Measurements from ENCODE around the gene SLC40A1. TPM values are rescaled to one million over a fixed set of nuclear protein-coding genes. Genes with fewer than 3 reads are reported as not detected.
A peak's percentile ranks its signal among the peaks of the same experiment; 100 is the strongest.

SLC40A1 gene
- total and polyA plus RNA-seq, 2 of the 13 experiments (the other 11 are each of a cell fraction or from before 2014, with no cell fraction given): 10.6 to 24.9 TPM

GRCh38 chr2:189521699-189522434 lies 58.7 kb downstream of the SLC40A1 start (continued):
- TF ChIP-seq SMAD1 (CRISPR knock-in tag; IDR thresholded peaks at IDR 0.05; ENCODE audit: borderline replicate concordance, low read depth) (no peak), SOX13 (IDR thresholded peaks at IDR 0.05) (no peak), SOX13 (CRISPR knock-in tag; conservative IDR thresholded peaks at IDR 0.05 in 1 of 2, IDR thresholded peaks at IDR 0.05 in 1 of 2) (peak in 1 of 2 experiments; percentile 28; a peak in 1 of 4 replicates), PHF5A (CRISPR knock-in tag; IDR thresholded peaks at IDR 0.05; ENCODE audit: low read depth, unreplicated experiment) (no peak), ARID5B (CRISPR knock-in tag; IDR thresholded peaks at IDR 0.05) (peak; percentile 81), ZMAT3 (CRISPR knock-in tag; conservative IDR thresholded peaks at IDR 0.05) (no peak), CAMTA2 (CRISPR knock-in tag; IDR thresholded peaks at IDR 0.05; ENCODE audit: borderline replicate concordance) (no peak), RERE (CRISPR knock-in tag; IDR thresholded peaks at IDR 0.05; ENCODE audit: low read depth) (peak; percentile 47; the same call in 1 of the 2 replicates), ZKSCAN5 (CRISPR knock-in tag; IDR thresholded peaks at IDR 0.05) (no peak), ZNF704 (CRISPR knock-in tag; IDR thresholded peaks at IDR 0.05; ENCODE audit: borderline replicate concordance) (no peak), SIX4 (CRISPR knock-in tag; IDR thresholded peaks at IDR 0.05) (peak; percentile 97), KLF16 (CRISPR knock-in tag; IDR thresholded peaks at IDR 0.05) (0 out of 4 replicates have a peak, but pooled peaks of 1 of the 2 experiments have one; percentile 28), HOXA9 (CRISPR knock-in tag; IDR thresholded peaks at IDR 0.05; ENCODE audit: borderline replicate concordance) (no peak), ZNF629 (CRISPR knock-in tag; conservative IDR thresholded peaks at IDR 0.05) (no peak), SRY (CRISPR knock-in tag; IDR thresholded peaks at IDR 0.05) (no peak), CSRNP1 (CRISPR knock-in tag; IDR thresholded peaks at IDR 0.05) (no peak)
